ENCODE data around the gene NUMBL. TPM values are rescaled to one million over a fixed set of nuclear protein-coding genes. Genes with fewer than 3 reads are reported as not detected.
A peak's percentile ranks its signal among the peaks of the same experiment; 100 is the strongest.

The NUMBL gene
- total and polyA plus RNA-seq, 2 of the 8 experiments (the other 6 are each of a cell fraction or from before 2014, with no cell fraction given), result 13.5 to 24.8 TPM

DNA sequence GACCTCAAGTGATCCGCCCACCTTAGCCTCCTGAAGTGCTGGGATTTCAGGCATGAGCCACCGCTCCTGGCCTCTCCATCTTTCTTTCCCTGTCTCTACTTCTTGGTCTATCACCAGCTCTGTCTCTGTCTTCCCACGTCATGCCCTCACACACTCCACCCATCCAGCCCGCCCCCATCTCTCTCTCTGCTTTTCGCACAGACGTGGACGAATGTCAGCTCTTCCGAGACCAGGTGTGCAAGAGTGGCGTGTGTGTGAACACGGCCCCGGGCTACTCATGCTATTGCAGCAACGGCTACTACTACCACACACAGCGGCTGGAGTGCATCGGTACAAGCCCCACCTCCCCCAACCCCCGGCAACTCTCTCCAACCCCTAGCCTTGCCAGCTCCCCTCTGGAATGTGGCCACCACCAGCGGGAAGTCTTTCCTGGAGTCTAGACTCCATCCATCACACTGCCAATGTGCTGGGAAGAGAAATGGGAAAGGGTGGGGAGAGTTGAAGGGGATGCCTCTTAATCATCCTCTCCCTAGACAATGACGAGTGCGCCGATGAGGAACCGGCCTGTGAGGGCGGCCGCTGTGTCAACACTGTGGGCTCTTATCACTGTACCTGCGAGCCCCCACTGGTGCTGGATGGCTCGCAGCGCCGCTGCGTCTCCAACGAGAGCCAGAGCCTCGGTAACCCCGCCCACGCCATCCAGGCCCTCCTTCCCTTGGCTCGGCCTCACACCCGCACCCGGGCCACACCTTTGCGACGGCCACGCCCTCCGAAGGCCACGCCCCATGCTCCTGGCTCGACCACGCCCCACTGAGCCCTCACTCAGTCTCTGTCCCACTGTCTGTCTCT is 66.8 kb downstream of the NUMBL start (continued):
- TF ChIP-seq, protein P1, sequence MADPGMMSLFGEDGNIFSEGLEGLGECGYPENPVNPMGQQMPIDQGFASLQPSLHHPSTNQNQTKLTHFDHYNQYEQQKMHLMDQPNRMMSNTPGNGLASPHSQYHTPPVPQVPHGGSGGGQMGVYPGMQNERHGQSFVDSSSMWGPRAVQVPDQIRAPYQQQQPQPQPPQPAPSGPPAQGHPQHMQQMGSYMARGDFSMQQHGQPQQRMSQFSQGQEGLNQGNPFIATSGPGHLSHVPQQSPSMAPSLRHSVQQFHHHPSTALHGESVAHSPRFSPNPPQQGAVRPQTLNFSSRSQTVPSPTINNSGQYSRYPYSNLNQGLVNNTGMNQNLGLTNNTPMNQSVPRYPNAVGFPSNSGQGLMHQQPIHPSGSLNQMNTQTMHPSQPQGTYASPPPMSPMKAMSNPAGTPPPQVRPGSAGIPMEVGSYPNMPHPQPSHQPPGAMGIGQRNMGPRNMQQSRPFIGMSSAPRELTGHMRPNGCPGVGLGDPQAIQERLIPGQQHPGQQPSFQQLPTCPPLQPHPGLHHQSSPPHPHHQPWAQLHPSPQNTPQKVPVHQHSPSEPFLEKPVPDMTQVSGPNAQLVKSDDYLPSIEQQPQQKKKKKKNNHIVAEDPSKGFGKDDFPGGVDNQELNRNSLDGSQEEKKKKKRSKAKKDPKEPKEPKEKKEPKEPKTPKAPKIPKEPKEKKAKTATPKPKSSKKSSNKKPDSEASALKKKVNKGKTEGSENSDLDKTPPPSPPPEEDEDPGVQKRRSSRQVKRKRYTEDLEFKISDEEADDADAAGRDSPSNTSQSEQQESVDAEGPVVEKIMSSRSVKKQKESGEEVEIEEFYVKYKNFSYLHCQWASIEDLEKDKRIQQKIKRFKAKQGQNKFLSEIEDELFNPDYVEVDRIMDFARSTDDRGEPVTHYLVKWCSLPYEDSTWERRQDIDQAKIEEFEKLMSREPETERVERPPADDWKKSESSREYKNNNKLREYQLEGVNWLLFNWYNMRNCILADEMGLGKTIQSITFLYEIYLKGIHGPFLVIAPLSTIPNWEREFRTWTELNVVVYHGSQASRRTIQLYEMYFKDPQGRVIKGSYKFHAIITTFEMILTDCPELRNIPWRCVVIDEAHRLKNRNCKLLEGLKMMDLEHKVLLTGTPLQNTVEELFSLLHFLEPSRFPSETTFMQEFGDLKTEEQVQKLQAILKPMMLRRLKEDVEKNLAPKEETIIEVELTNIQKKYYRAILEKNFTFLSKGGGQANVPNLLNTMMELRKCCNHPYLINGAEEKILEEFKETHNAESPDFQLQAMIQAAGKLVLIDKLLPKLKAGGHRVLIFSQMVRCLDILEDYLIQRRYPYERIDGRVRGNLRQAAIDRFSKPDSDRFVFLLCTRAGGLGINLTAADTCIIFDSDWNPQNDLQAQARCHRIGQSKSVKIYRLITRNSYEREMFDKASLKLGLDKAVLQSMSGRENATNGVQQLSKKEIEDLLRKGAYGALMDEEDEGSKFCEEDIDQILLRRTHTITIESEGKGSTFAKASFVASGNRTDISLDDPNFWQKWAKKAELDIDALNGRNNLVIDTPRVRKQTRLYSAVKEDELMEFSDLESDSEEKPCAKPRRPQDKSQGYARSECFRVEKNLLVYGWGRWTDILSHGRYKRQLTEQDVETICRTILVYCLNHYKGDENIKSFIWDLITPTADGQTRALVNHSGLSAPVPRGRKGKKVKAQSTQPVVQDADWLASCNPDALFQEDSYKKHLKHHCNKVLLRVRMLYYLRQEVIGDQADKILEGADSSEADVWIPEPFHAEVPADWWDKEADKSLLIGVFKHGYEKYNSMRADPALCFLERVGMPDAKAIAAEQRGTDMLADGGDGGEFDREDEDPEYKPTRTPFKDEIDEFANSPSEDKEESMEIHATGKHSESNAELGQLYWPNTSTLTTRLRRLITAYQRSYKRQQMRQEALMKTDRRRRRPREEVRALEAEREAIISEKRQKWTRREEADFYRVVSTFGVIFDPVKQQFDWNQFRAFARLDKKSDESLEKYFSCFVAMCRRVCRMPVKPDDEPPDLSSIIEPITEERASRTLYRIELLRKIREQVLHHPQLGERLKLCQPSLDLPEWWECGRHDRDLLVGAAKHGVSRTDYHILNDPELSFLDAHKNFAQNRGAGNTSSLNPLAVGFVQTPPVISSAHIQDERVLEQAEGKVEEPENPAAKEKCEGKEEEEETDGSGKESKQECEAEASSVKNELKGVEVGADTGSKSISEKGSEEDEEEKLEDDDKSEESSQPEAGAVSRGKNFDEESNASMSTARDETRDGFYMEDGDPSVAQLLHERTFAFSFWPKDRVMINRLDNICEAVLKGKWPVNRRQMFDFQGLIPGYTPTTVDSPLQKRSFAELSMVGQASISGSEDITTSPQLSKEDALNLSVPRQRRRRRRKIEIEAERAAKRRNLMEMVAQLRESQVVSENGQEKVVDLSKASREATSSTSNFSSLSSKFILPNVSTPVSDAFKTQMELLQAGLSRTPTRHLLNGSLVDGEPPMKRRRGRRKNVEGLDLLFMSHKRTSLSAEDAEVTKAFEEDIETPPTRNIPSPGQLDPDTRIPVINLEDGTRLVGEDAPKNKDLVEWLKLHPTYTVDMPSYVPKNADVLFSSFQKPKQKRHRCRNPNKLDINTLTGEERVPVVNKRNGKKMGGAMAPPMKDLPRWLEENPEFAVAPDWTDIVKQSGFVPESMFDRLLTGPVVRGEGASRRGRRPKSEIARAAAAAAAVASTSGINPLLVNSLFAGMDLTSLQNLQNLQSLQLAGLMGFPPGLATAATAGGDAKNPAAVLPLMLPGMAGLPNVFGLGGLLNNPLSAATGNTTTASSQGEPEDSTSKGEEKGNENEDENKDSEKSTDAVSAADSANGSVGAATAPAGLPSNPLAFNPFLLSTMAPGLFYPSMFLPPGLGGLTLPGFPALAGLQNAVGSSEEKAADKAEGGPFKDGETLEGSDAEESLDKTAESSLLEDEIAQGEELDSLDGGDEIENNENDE (IDR thresholded peaks at IDR 0.05; ENCODE audit: insufficient replicate concordance, low read length), result no peak
- TF ChIP-seq ASH2L (IDR thresholded peaks at IDR 0.05; ENCODE audit: low read length) (peak; percentile 97), JUN (IDR thresholded peaks at IDR 0.05; ENCODE audit: low read depth, low read length) (no peak), RBBP5 (IDR thresholded peaks at IDR 0.05; ENCODE audit: borderline replicate concordance, low read depth, low read length) (peak; percentile 93; the same call in 1 of the 2 replicates), RFX5 (IDR thresholded peaks at IDR 0.05; ENCODE audit: borderline replicate concordance, low read depth, low read length) (no peak), RNF2 (IDR thresholded peaks at IDR 0.05; ENCODE audit: borderline replicate concordance, low read depth, low read length, missing control alignments, poor library complexity, severe bottlenecking) (no peak), CREB1 (IDR thresholded peaks at IDR 0.05) (peak; percentile 37; the same call in 1 of the 2 replicates)
- TF ChIP-seq, protein P2, sequence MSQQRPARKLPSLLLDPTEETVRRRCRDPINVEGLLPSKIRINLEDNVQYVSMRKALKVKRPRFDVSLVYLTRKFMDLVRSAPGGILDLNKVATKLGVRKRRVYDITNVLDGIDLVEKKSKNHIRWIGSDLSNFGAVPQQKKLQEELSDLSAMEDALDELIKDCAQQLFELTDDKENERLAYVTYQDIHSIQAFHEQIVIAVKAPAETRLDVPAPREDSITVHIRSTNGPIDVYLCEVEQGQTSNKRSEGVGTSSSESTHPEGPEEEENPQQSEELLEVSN (IDR thresholded peaks at IDR 0.05), result no peak
